ENCODE data around the gene ZNF664.

DNA sequence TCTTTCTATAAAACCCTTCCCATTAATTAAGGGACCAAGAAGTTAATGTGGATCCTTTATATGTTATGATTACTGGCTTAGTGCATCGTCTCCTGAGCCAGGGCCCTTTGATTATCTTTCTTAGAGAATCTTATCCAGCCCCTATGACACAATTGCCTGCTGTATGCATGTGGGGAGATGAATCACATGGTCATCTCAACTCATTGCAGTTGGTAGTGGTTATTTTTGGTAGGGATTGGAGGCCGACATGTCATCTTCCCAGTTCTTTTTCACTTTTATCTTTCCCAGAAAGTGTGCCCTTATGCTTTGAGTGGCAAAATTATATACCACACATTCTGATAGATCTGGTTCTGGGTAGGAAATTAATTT lies 26.0 kb downstream of the ZNF664 start:
- TF ChIP-seq, protein P1, sequence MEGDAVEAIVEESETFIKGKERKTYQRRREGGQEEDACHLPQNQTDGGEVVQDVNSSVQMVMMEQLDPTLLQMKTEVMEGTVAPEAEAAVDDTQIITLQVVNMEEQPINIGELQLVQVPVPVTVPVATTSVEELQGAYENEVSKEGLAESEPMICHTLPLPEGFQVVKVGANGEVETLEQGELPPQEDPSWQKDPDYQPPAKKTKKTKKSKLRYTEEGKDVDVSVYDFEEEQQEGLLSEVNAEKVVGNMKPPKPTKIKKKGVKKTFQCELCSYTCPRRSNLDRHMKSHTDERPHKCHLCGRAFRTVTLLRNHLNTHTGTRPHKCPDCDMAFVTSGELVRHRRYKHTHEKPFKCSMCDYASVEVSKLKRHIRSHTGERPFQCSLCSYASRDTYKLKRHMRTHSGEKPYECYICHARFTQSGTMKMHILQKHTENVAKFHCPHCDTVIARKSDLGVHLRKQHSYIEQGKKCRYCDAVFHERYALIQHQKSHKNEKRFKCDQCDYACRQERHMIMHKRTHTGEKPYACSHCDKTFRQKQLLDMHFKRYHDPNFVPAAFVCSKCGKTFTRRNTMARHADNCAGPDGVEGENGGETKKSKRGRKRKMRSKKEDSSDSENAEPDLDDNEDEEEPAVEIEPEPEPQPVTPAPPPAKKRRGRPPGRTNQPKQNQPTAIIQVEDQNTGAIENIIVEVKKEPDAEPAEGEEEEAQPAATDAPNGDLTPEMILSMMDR (conservative IDR thresholded peaks at IDR 0.05), result no peak
- no peak for TF ChIP-seq ZFX (IDR thresholded peaks at IDR 0.05)

Measured in C4-2B (cell line).